HAP-1 (cell line): ENCODE data around the gene HMX1.

ENCODE experiments used
- DNase-seq, 2 experiments: peaks; one replicate each; pipeline ENCODE4 v3.0.0-alpha.2; 2016 to 2020; ENCODE audit warnings: low spot score in 2 of 2
- H3K27me3 ChIP-seq: fragments of 250-450 bp; sonication (Bioruptor Pico); 2 replicates; pipeline ENCODE4 v1.5.1; 2020; ENCODE audit warnings: low read depth, mild to moderate bottlenecking, moderate library complexity
- H3K36me3 ChIP-seq: fragments of 250-450 bp; sonication (Bioruptor Pico); replicated peaks from 2 replicates; pipeline ENCODE4 v1.5.1; 2020; ENCODE audit warnings: mild to moderate bottlenecking
- H3K4me1 ChIP-seq: fragments of 250-450 bp; sonication (Bioruptor Pico); 2 replicates; pipeline ENCODE4 v1.5.1; 2020; ENCODE audit warnings: mild to moderate bottlenecking
- H3K4me3 ChIP-seq: fragments of 250-450 bp; sonication (Bioruptor Pico); 2 replicates; pipeline ENCODE4 v1.5.1; 2020; ENCODE audit warnings: mild to moderate bottlenecking, moderate library complexity
- H3K9me3 ChIP-seq: fragments of 250-450 bp; sonication (Bioruptor Pico); 2 replicates; pipeline ENCODE4 v1.5.1; 2020; ENCODE audit warnings: mild to moderate bottlenecking, moderate library complexity
- in situ Hi-C: fragments of 300-500 bp; cut with MboI; formaldehyde crosslinking; loops from 3 replicates; pipeline ENCODE4 v1.14.3; 2020; ENCODE audit warnings: low sequenced_read_pairs, inconsistent platforms, mixed read lengths

HMX1 gene

DNA sequence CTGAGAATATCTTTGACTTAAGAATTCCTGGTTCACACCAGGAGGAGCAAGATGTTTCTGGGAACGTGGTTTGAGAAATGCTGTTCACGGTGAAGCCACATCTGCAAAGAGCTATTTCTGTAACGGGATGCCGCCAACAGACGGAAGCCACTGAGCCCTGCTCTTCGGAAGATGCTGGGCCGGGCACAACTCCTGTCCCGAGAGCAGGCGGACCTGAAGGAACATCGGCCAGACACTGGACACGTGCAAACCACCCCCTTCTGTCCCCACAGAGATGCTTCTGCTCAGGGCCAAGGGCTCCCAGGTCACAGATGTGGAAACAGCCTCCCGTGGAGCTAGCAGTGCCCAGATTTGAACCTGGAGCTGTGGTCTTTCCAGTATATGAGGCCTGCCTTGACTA lies 24.3 kb downstream of the HMX1 start:
- Histone ChIP-seq H3K9me3 (no peaks in the 10 kb centered on the region), H3K36me3 (no peaks in the 10 kb centered on the region), H3K4me3 (no peak overlapping the region), H3K4me1 (no peaks in the 10 kb centered on the region), H3K27me3 (peaks cover 15% of the 10 kb centered on the region)
- DNase-seq, result peak in 1 of 2 experiments; percentile 2
- in situ Hi-C loops, result no loop called here

DNA sequence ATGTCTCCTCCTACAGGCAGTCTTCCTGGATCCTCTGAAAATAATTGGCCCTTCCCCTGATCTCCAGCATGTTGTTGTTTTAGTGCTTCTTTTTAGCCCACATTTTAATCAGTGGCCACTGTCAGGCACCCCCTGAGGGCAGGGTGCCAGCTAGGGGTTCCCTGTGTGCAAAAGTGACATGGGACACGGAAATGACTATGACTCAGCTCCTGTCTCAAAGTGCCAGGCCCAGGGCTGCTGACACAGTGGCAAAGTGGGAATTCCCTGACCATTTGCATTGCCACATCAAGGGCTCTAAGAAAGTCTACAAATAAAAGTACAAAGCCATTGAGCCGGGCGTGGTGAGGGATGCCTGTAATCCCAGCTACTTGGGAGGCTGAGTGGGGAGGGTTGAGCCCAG lies 24.8 kb downstream of the HMX1 start:
- peak in 1 of 2 experiments; percentile 5 for DNase-seq
- H3K36me3 ChIP-seq, result no peaks in the 10 kb centered on the region
- no peaks in the 10 kb centered on the region for H3K4me1 ChIP-seq
- H3K27me3 ChIP-seq, result peaks cover 15% of the 10 kb centered on the region
- no peak overlapping the region for H3K4me3 ChIP-seq
- in situ Hi-C loops, result no loop called here
- no peaks in the 10 kb centered on the region for H3K9me3 ChIP-seq

DNA sequence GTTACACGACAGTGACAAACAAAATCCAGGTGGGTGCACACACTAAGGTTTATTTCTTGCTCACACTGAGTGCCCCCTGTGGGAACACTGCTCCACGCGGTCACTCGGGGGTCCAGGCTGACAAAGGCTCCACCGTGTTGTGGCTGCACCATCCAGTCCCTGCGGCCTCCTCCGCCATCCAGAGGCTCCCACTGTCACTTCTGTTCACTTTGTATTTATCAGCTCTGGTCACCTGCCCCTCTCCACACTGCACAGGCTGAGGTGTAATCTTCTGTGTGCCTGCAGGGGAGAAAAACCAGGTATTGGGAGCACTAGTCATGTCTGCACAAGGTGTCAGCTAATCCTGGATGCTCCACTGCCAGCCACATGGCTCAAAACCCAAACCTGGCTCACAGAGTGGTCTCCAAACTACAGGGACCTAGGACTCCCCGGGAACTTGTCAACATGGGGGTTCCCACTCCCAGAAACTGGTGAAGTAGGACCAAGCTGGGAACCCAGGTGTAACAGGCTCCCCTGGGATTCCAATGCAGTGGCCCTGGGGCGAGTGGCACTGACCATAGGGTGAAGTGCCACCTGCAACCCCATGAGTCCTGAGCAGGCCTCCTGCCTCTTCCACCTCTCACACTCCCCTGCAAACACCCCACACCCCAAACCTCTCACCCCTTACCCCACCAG lies 25.5 kb downstream of the HMX1 start:
- H3K9me3 ChIP-seq, result no peaks in the 10 kb centered on the region
- no peak overlapping the region for H3K4me3 ChIP-seq
- H3K27me3 ChIP-seq, result peaks cover 15% of the 10 kb centered on the region
- no peaks in the 10 kb centered on the region for H3K4me1 ChIP-seq
- DNase-seq, result peak in 1 of 2 experiments; percentile 3
- in situ Hi-C loops, result no loop called here
- H3K36me3 ChIP-seq, result no peaks in the 10 kb centered on the region

DNA sequence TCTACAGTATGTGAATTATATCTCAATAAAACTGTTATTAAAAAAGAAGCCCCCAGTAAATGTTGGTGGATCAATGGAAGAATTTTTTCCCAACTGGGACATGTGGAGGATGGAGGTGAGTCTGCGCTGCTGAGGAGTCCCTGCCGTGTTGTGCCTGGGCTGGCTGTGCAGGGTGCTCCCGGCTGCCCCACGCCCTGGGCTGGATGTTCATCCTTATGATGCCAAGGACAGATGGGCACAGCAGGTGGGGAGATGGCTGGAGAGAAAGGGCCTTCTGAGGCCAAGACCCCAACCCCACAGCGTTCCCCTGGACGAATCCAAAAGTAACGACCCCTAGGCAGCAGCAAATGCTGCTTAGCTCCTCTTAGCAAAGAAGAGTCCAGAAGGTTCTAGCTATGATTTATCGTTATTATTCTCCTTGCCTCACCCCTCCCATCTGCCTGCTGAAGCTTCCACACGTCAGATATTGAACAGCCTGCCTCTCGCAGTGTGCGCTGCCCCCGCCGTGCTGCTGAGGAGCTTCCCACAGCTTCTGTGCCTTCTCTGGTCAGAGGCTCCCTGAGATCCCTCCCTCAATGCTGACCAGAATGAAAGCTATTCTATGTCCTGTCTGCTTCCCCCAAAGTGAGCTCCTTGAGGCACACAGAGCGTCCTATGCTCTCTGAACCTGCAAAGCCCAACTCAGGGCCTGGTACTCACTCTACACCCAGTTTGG lies 26.5 kb downstream of the HMX1 start:
- H3K9me3 ChIP-seq, result no peaks in the 10 kb centered on the region
- no peaks in the 10 kb centered on the region for H3K4me1 ChIP-seq
- no peak overlapping the region for H3K4me3 ChIP-seq
- H3K27me3 ChIP-seq, result peaks cover 15% of the 10 kb centered on the region
- no peaks in the 10 kb centered on the region for H3K36me3 ChIP-seq
- in situ Hi-C loops, result no loop called here
- DNase-seq, result peak in 1 of 2 experiments; percentile 1

DNA sequence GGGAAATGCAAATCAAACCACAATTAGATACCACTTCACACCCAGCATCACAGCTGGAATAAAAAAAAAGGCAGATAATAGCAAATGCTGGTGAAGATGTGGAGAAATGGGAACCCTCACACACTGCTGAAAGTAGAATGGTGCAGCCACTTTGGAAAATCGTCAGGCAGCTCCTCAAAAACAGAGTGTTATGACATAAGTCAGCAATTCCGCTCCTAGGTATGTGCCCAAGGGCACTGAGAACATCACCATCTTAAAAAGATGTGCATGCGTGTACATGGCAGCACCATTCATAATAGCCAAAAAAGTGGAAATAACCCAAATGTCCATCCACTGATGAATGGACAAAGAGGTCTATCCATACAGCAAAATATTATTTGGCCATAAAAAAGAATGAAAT lies 28.0 kb downstream of the HMX1 start:
- Histone ChIP-seq H3K9me3 (no peaks in the 10 kb centered on the region), H3K27me3 (peaks cover 7% of the 10 kb centered on the region), H3K4me3 (no peak overlapping the region), H3K4me1 (no peaks in the 10 kb centered on the region), H3K36me3 (no peaks in the 10 kb centered on the region)
- in situ Hi-C loops, result no loop called here
- DNase-seq, result no peak

DNA sequence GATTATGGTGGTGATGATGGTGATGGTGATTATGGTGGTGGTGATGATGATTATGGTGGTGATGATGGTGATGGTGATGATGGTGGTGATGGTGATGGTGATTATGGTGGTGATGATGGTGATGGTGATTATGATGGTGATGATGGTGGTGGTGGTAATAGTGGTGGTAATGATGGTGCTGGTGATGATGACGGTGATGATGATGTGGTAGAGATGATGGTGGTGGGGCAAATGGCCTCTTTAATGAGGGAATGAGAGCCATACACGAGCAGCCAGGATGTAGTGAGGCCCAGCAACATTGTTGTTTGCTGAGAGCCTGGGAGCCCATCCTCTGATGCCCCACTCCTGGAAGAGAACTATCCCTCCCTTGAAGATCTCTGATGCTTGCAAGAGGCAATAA lies 29.0 kb downstream of the HMX1 start:
- in situ Hi-C loops, result no loop called here
- H3K27me3 ChIP-seq, result 0 out of 2 replicates have a peak, but pooled peaks cover 3% of the 10 kb centered on the region
- no peak overlapping the region for H3K4me3 ChIP-seq
- DNase-seq, result no peak
- H3K9me3 ChIP-seq, result no peaks in the 10 kb centered on the region
- H3K4me1 ChIP-seq, result no peaks in the 10 kb centered on the region
- no peaks in the 10 kb centered on the region for H3K36me3 ChIP-seq

DNA sequence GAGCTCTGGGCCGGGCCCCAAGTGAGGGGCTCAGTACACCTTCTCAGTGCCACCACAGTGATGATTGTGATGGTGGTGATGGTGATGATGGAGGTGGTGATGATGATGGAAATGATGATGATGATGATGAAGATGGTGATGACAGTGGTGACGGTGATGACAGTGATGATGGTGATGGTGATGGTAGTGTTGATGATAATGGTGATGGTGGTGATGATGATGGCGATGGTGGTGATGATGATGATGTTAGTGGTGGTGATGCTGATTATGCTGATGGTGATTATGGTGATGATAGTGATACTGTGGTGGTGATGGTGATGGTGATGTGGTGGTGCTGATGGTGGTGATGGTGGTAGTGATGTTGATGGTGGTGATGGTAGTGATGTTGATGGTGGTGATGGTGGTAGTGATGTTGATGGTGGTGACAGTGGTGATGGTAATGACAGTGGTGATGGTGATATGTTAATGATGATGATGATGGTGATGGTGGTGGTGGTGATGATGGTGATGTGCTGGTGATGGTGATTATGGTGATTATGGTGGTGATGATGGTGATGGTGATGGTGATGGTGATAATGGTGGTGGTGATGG lies 29.9 kb downstream of the HMX1 start:
- Histone ChIP-seq H3K4me3 (no peak overlapping the region), H3K36me3 (no peaks in the 10 kb centered on the region), H3K9me3 (no peaks in the 10 kb centered on the region), H3K4me1 (no peaks in the 10 kb centered on the region), H3K27me3 (no peaks in the 10 kb centered on the region)
- DNase-seq, result no peak
- in situ Hi-C loops, result no loop called here

DNA sequence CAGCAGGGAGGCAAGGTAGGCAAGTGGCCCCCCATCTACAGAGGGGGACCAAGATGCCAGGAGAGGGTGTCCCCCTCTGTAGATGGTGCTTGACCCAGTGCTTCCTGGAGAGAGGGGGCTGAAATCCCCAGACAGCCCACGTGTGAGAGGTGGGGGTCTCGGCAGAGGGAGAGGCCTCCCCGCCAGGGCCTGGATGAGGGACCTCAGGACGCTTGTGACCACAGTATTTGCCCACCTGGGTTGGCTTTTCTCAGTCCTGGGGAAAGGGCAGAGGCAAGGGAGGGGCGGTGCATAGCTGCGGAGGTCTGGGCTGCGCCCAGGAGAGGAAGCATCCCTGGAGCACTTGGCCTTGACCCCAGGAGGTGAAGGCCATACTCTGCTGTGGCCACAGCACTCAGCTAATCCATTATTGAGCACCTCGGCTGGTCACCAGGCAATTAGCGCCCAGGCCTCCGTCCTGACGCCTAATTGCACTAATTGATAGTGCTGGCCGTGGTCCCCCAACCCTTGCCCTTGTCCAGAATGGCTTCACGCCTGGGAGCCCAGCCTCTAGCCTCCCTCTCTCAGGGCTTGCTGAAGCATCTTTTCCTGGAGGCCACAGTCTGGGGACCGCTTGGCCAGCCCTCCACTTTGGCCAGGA lies 30.7 kb downstream of the HMX1 start:
- Histone ChIP-seq H3K27me3 (no peaks in the 10 kb centered on the region), H3K4me3 (no peak overlapping the region), H3K36me3 (no peaks in the 10 kb centered on the region), H3K9me3 (no peaks in the 10 kb centered on the region), H3K4me1 (no peaks in the 10 kb centered on the region)
- DNase-seq, result no peak
- in situ Hi-C loops, result no loop called here

DNA sequence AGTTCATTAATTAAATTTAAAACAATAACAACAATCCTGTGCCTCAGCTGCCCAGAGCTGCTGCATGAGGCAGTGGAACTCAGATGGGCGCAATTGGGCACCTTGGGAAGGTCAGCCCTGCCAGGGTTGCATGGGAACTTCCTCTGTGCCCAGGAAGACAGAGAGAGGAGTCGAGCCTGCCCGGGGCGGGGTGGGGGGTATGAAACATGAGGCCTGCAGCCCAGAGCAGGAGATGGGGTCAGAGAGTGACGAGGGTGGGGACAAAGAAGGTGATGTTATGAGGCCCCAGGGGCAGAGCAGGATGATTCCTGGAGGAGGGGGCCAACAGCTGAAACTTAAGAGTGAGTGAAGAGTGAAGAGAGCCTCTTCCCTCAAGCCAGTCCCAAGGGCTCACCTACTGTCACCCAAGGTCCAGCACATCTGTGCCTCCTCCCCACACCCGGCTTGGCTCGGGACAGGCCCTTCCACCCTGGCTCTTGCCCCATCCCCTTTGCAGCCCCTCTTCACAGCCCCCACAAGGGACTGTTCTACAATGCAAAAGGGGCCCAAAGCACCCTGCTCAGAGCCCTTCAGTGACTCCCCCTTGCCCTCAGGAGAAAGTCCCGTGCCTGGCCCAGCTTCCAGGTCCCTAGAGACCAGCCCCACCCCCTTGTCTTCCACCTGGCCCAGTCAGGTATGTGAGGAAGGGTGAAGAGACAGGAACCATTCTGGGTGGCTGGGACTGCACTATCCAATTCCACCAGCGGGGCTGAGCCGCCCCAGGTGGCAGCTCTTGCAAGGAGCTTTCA lies 31.4 kb downstream of the HMX1 start:
- in situ Hi-C loops, result no loop called here
- Histone ChIP-seq H3K27me3 (no peaks in the 10 kb centered on the region), H3K36me3 (no peaks in the 10 kb centered on the region), H3K9me3 (no peaks in the 10 kb centered on the region), H3K4me3 (no peak overlapping the region), H3K4me1 (no peaks in the 10 kb centered on the region)
- DNase-seq, result no peak

DNA sequence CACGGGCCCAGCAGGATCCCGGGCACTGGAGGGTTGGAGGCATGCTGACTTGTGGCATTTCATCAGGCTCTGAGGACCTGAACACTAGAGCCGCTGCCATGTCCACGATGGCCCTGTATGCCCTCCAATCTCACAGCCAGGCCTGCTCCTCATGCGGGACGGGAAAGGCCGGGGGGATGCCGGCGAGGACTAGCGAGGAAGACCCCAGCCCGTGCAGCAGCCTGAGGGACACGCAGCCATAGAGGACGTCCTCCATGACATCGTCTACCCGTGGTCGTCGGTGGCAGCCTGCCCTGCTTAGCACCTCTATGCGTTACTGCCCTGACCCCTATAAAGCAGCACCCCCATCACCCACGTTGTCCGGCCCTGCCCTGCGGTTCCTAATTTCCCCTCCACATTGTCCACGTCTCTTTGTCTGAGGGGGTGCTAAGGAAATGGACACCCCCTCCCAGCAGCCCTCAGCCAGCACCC lies 32.6 kb downstream of the HMX1 start:
- in situ Hi-C loops, result no loop called here
- no peaks in the 10 kb centered on the region for H3K27me3 ChIP-seq
- no peak for DNase-seq
- no peaks in the 10 kb centered on the region for H3K4me1 ChIP-seq
- H3K4me3 ChIP-seq, result no peak overlapping the region
- no peaks in the 10 kb centered on the region for H3K36me3 ChIP-seq
- no peaks in the 10 kb centered on the region for H3K9me3 ChIP-seq

DNA sequence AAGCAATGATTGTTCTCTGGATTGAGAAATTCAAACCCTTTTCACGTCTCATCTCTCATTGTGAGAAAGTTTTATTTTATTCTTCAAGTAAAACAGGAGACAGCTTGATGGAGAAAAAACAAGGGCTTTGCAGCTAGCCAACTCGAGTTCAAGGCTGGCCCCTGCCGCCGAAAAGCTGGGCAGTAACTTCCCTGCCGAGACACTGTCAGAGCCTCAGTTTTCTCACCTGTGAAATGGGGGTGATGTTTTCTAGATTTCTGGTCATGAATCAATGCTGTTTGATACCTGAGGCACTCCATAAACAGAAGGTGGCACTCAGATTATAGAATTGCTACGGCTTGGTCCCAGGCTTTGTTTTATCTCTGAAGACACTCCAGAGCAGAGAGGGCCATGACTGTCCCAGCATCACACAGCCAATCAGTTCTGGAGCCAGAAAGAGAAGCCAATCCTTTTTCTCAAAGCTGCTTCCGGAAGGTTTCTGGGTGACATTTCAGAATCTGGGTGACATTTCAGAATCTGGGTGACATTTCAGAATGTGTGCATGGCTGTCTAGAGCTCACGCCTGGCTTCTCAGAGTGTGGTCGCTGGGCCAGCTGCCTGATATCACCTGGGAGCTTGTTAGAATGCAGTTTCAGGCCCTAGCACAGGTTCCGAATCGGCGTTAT lies 33.2 kb downstream of the HMX1 start:
- DNase-seq, result no peak
- Histone ChIP-seq H3K9me3 (no peaks in the 10 kb centered on the region), H3K4me1 (no peaks in the 10 kb centered on the region), H3K36me3 (no peaks in the 10 kb centered on the region), H3K27me3 (no peaks in the 10 kb centered on the region), H3K4me3 (no peak overlapping the region)
- in situ Hi-C loops, result no loop called here

DNA sequence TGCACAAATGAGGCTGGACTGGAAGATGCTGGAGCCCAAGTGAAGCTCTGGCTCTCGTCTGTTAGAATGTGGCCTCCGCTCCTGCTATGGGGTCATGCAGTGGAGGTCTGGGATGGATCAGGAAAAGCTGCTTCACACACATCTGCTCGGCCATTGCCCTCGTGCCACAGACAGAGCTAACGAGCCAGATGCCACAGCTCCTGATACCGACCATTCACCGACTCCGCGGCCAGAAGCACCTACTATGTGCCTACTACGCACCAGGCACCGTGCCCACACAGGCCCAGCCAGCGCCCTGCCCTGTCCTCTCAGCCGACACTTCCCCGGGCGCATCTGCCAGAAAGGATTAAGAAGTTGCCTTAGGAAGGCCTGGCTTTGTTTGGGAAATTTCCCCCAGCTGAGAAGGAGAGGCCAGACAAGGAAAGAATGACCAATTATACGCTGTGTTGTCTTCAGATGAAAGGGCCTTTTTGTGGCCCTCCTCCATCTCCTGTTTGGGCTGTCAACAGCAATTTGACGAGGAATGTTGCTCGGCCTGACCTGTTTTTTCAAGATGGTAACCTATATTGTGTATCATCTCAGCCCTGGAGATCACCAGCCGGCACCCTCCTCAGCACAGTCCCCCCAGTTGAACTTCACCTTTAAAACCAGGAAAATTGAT lies 34.3 kb downstream of the HMX1 start:
- Histone ChIP-seq H3K4me3 (no peak overlapping the region), H3K4me1 (no peaks in the 10 kb centered on the region), H3K9me3 (no peaks in the 10 kb centered on the region), H3K27me3 (no peaks in the 10 kb centered on the region), H3K36me3 (no peaks in the 10 kb centered on the region)
- in situ Hi-C loops, result no loop called here
- peak in 1 of 2 experiments; percentile 7 for DNase-seq
